BJ (cell line): ENCODE measurements around the gene TOR4A. TPM values are rescaled to one million over a fixed set of nuclear protein-coding genes. Genes with fewer than 3 reads are reported as not detected.

ENCODE experiments used
- CTCF ChIA-PET: fragments of 350-600 bp; formaldehyde crosslinking; extraction: SDS; loops from one replicate; lab custom pipeline; 2021; ENCODE audit warnings: antibody characterized with exemption, inconsistent platforms; lab: Yijun Ruan, JAX
- POLR2A ChIA-PET: fragments of 300-600 bp; sonication (Branson Sonifier 250); formaldehyde crosslinking; extraction: SDS; loops from one replicate; lab custom pipeline; 2021; ENCODE audit warnings: antibody characterized with exemption; lab: Charles Lee
- DNase-seq: peaks from one replicate; pipeline ENCODE4 v3.0.0-alpha.2; 2011; ENCODE audit warnings: low read depth
- H3K27me3 ChIP-seq: 2 replicates; pipeline ENCODE4 v1.6.0; 2011; ENCODE audit warnings: low read length; ENCODE audit not compliant: control insufficient read depth, insufficient read depth
- H3K36me3 ChIP-seq: 2 replicates; pipeline ENCODE4 v1.5.1; 2011; ENCODE audit warnings: low read length; ENCODE audit not compliant: control insufficient read depth, insufficient read depth
- H3K4me3 ChIP-seq: 2 replicates; pipeline ENCODE4 v1.5.1; 2011; ENCODE audit warnings: low read depth, mild to moderate bottlenecking, control low read depth, low read length
- polyA plus RNA-seq: library from polyadenylated mRNA; depleted of rRNA; stranded (reverse); fragments of >200 nt; gene quantifications from 2 replicates; pipeline ENCODE4 v1.2.3, GENCODE V29; 2011
- TF ChIP-seq, protein P1 (sequence below): IDR thresholded peaks from 2 replicates; pipeline ENCODE4 v1.5.1; 2011; ENCODE audit warnings: low read depth, mild to moderate bottlenecking, control low read depth, inconsistent platforms, low read length, moderate library complexity; ENCODE audit not compliant: insufficient read depth

The TOR4A gene
- polyA plus RNA-seq, 1 experiment = 23.8 TPM

- ChIA-PET CTCF (interaction anchor here (0.6 to 2.2 kb wide), 16 partner anchors 8 to 233 kb away, joined by 3 to 13 read pairs (median 4); no protein-coding TSS in a partner anchor), POLR2A (no interaction called here)
- no peak for DNase-seq
- Histone ChIP-seq H3K4me3 (peak within 1 kb of the TSS; percentile 40), H3K27me3 (peaks cover 18% of the 10 kb centered on the region), H3K36me3 (no peaks in the 10 kb centered on the region)
- TF ChIP-seq, protein P1, sequence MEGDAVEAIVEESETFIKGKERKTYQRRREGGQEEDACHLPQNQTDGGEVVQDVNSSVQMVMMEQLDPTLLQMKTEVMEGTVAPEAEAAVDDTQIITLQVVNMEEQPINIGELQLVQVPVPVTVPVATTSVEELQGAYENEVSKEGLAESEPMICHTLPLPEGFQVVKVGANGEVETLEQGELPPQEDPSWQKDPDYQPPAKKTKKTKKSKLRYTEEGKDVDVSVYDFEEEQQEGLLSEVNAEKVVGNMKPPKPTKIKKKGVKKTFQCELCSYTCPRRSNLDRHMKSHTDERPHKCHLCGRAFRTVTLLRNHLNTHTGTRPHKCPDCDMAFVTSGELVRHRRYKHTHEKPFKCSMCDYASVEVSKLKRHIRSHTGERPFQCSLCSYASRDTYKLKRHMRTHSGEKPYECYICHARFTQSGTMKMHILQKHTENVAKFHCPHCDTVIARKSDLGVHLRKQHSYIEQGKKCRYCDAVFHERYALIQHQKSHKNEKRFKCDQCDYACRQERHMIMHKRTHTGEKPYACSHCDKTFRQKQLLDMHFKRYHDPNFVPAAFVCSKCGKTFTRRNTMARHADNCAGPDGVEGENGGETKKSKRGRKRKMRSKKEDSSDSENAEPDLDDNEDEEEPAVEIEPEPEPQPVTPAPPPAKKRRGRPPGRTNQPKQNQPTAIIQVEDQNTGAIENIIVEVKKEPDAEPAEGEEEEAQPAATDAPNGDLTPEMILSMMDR = no peak
Measured at GRCh38 chr9:137302118-137302448, 24.6 kb downstream of the TOR4A start, which contains the start of gene NRARP. Gene NRARP, minus strand, starts transcription at chr9:137302271. Its CDS starts 343 bp downstream, at chr9:137301928.

- CTCF ChIA-PET = interaction anchor here (0.6 to 2.2 kb wide), 15 partner anchors 9 to 1444 kb away, joined by 3 to 13 read pairs (median 4); no protein-coding TSS in a partner anchor
- Histone ChIP-seq H3K36me3 (no peaks in the 10 kb centered on the region), H3K4me3 (peak overlapping the region; percentile 40), H3K27me3 (peaks cover 16% of the 10 kb centered on the region)
- TF ChIP-seq, protein P1 = peak; percentile 60
- DNase-seq = no peak
- POLR2A ChIA-PET = no interaction called here
Measured at GRCh38 chr9:137302449-137303150, 25.1 kb downstream of the TOR4A start.

DNA sequence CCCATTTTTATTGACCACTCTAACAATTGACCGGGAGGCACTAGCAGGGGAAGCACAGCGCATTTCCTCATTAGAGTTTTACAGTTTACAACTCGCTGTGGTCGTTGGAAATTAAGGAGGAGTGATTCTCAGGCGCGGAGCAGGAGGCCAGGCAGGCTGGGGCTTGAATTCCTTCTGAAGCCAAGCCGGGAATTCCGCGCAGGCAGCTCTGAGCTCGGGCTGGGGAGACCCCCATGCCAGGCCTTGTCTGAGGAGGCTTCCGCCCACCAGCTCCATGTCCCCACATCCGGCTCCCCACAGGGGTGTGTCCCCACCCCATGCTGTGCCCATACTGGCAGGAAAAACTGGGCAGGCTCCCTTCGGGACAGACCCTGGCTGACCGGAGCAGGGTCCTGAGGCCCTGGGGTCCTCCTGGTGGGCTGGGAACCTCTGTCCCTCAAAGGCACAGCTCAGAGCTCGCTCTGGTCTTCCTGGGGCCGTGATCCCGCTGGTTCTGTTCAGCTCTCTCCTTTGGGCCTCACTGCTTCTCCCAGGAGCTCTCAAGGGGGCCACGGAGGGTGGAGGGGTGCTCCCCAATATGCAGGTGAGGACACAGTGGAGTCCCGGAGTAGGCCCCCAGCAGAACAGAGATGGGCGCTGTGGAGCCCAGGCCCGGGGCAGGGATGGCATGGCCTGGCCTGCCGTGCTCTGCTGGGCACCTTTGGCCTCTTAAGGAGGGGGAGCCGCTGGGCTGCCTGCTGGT is 25.8 kb downstream of the TOR4A start:
- CTCF ChIA-PET = interaction anchor here (0.6 to 1.7 kb wide), 4 partner anchors 15 to 1445 kb away, joined by 3 to 9 read pairs (median 4); no protein-coding TSS in a partner anchor
- POLR2A ChIA-PET = no interaction called here

GRCh38 chr9:137303893-137304382 is 26.4 kb downstream of the TOR4A start:
- ChIA-PET CTCF (interaction anchor here (0.9 to 1.4 kb wide), 5 partner anchors 14 to 119 kb away, joined by 3 to 4 read pairs (median 3); partner anchors contain the start of genes EXD3 and NOXA1), POLR2A (no interaction called here)
- Histone ChIP-seq H3K36me3 (no peaks in the 10 kb centered on the region), H3K27me3 (peaks cover 7% of the 10 kb centered on the region), H3K4me3 (no peak overlapping the region)
- no peak for DNase-seq
- TF ChIP-seq, protein P1 = no peak

More for the DNA sequence above, 25.8 kb downstream of the TOR4A start:
- peaks cover 13% of the 10 kb centered on the region for H3K27me3 ChIP-seq
- H3K36me3 ChIP-seq = no peaks in the 10 kb centered on the region
- TF ChIP-seq, protein P1 = no peak
- DNase-seq = no peak
- no peak overlapping the region for H3K4me3 ChIP-seq
